ENCODE measurements around the gene CTNNBIP1.

- TF ChIP-seq CTCF (IDR thresholded peaks at IDR 0.05): no peak
- TF ChIP-seq POLR2A (IDR thresholded peaks at IDR 0.05): no peak
Measured at GRCh38 chr1:9903801-9904527, 6.1 kb downstream of the CTNNBIP1 start.

All from testis (tissue), 2 donors.